GM10266 (cell line): ENCODE measurements around the gene CHKB.
"Not testable (repeated sequence)": the region's sequence is repeated elsewhere in the genome, so short reads cannot be mapped to it uniquely, and the experiment has no call there.

Experiments
- DNase-seq: peaks from one replicate; pipeline ENCODE4 v3.0.0; 2012; ENCODE audit errors: extremely low spot score
- CTCF ChIP-seq: IDR thresholded peaks from 2 replicates; pipeline ENCODE4 v1.5.1; 2012; ENCODE audit warnings: mild to moderate bottlenecking, low read depth; ENCODE audit not compliant: control insufficient read depth, insufficient read depth; ENCODE audit errors: missing control alignments

Gene CHKB

GRCh38 chr22:50620593-50621355 is 38.1 kb upstream of the CHKB start:
- no peak for TF ChIP-seq CTCF

GRCh38 chr22:50614296-50614695 is 31.6 kb upstream of the CHKB start:
- DNase-seq: not testable (repeated sequence)

More at GRCh38 chr22:50620593-50621355, 38.1 kb upstream of the CHKB start:
- DNase-seq: peak; percentile 89

GRCh38 chr22:50613291-50613981 is 30.8 kb upstream of the CHKB start:
- no peak for DNase-seq
- TF ChIP-seq CTCF: no peak

GRCh38 chr22:50612528-50613221 is 30.0 kb upstream of the CHKB start:
- no peak for DNase-seq
- no peak for TF ChIP-seq CTCF

- no peak for DNase-seq
- no peak for TF ChIP-seq CTCF
Measured at GRCh38 chr22:50612168-50612527, 29.5 kb upstream of the CHKB start.

GRCh38 chr22:50611341-50612060 is 28.9 kb upstream of the CHKB start:
- TF ChIP-seq CTCF: no peak
- DNase-seq: no peak

- TF ChIP-seq CTCF: no peak
- DNase-seq: no peak
Measured at GRCh38 chr22:50610581-50610980, 27.9 kb upstream of the CHKB start.
